ENCODE results near the gene EMC1. TPM values are rescaled to one million over a fixed set of nuclear protein-coding genes. Genes with fewer than 3 reads are reported as not detected.

The EMC1 gene
- total RNA-seq, 1 experiment from 2014 or later: 36.4 TPM

- in situ Hi-C loops (cut with HindIII; ENCODE audit: low pct_unique_long_range_greater_than_20kb, low sequenced_read_pairs): no loop called here
- no peak for DNase-seq (ENCODE audit: low read depth)
Measured at GRCh38 chr1:19167140-19167539, 84.2 kb downstream of the EMC1 start.

GRCh38 chr1:19166066-19166465 is 85.3 kb downstream of the EMC1 start:
- no peak for DNase-seq (ENCODE audit: low read depth)
- in situ Hi-C loops (cut with HindIII; ENCODE audit: low pct_unique_long_range_greater_than_20kb, low sequenced_read_pairs): no loop called here

Other genes starting within 250 kb of the EMC1 start
- gene UBR4, start 41.3 kb downstream of the EMC1 start, total RNA-seq (2014; rRNA removed; shearing (Covaris generic); ENCODE audit: low replicate concordance): 36.5 and 38.8 TPM in 2 replicates
- gene MRTO4, start 281 bp upstream of the EMC1 start, total RNA-seq (2014; rRNA removed; shearing (Covaris generic); ENCODE audit: low replicate concordance): 50.5 and 66.0 TPM in 2 replicates
- gene AKR7A3, start 37.2 kb upstream of the EMC1 start, total RNA-seq (2014; rRNA removed; shearing (Covaris generic); ENCODE audit: low replicate concordance): not detected in 2 replicates
- 112 and 125 TPM in 2 replicates for gene AKR7A2, start 60.6 kb upstream of the EMC1 start, total RNA-seq (2014; rRNA removed; shearing (Covaris generic); ENCODE audit: low replicate concordance)
- gene SLC66A1, start 60.8 kb upstream of the EMC1 start, total RNA-seq (2014; rRNA removed; shearing (Covaris generic); ENCODE audit: low replicate concordance): 23.5 and 35.2 TPM in 2 replicates
- 321 and 323 TPM in 2 replicates for gene CAPZB, start 234.0 kb upstream of the EMC1 start, total RNA-seq (2014; rRNA removed; shearing (Covaris generic); ENCODE audit: low replicate concordance)

All from Caki2 (cell line).